Gastroesophageal sphincter (tissue), 4 donors: ENCODE results near the gene NMNAT1. TPM values are rescaled to one million over a fixed set of nuclear protein-coding genes. Genes with fewer than 3 reads are reported as not detected.

Source experiments
- ATAC-seq: fragments of 150-250 bp; one replicate; pipeline ENCODE4 v1.9.1; 2016; ENCODE audit warnings: mild to moderate bottlenecking, moderate library complexity
- H3K27ac ChIP-seq, 4 donors: fragments of 200-600 bp; sonication (generic) in 3 of 4; 1 replicate in 3 of 4; 2 replicates in 1 of 4; pipeline ENCODE4 v1.5.1; 2016 to 2019
- H3K27me3 ChIP-seq: fragments of 200-600 bp; sonication (generic); one replicate; pipeline ENCODE4 v1.5.1; 2019
- H3K36me3 ChIP-seq, 2 donors: fragments of 200-600 bp; sonication (generic); one replicate each; pipeline ENCODE4 v1.5.1; 2019; ENCODE audit warnings: control low read depth in 1 of 2
- H3K4me1 ChIP-seq, 3 donors: fragments of 200-600 bp; sonication (generic); 1 replicate in 2 of 3; 2 replicates in 1 of 3; pipeline ENCODE4 v1.5.1; 2016 to 2019; ENCODE audit warnings: control low read depth in 2 of 3
- H3K4me3 ChIP-seq, 2 donors: fragments of 200-600 bp; sonication (generic); one replicate each; pipeline ENCODE4 v1.5.1; 2019; ENCODE audit warnings: mild to moderate bottlenecking in 1 of 2, moderate library complexity in 1 of 2
- H3K9me3 ChIP-seq, 3 donors: fragments of 200-600 bp; sonication (generic); one replicate each; pipeline ENCODE4 v1.5.1; 2017 to 2019; ENCODE audit warnings: control low read depth in 2 of 3
- EP300 ChIP-seq: sonication (generic); formaldehyde crosslinking; IDR thresholded peaks from one replicate; pipeline ENCODE4 v1.6.1; 2017; ENCODE audit warnings: antibody characterized with exemption, mild to moderate bottlenecking
- POLR2A ChIP-seq, 2 donors: fragments of 450-650 bp; IDR thresholded peaks; one replicate each; pipeline ENCODE4 v1.6.1; 2017; ENCODE audit warnings: antibody characterized with exemption in 2 of 2, mild to moderate bottlenecking in 2 of 2, moderate library complexity in 1 of 2
- POLR2AphosphoS5 ChIP-seq: sonication (generic); formaldehyde crosslinking; IDR thresholded peaks from one replicate; pipeline ENCODE4 v1.6.1; 2017; ENCODE audit warnings: antibody characterized with exemption
- WGBS, 2 donors: methylation state at CpG; one replicate each; pipeline ENCODE4 v1.1.5; 2018; ENCODE audit warnings: low coverage in 1 of 2; 5-methylcytosine and 5-hydroxymethylcytosine counted together
- total RNA-seq, 4 donors: library from RNA; depleted of rRNA; stranded (reverse); fragments of >200 nt; gene quantifications; one replicate each; pipeline ENCODE4 v1.1.0, GENCODE V29; 2016
- TF ChIP-seq, protein P1 (sequence below), 4 experiments: fragments of 200-600 bp in 2 of 4; fragments of 450-650 bp in 2 of 4; sonication (generic) in 1 of 4; IDR thresholded peaks; one replicate each; pipeline ENCODE4 v1.5.1; 2017 to 2019; ENCODE audit warnings: antibody characterized with exemption in 4 of 4, mild to moderate bottlenecking in 2 of 4, moderate library complexity in 2 of 4

NMNAT1 gene
- total RNA-seq, 4 donors from 2014 or later = 6.1 to 12.6 (median 9.7) TPM

DNA sequence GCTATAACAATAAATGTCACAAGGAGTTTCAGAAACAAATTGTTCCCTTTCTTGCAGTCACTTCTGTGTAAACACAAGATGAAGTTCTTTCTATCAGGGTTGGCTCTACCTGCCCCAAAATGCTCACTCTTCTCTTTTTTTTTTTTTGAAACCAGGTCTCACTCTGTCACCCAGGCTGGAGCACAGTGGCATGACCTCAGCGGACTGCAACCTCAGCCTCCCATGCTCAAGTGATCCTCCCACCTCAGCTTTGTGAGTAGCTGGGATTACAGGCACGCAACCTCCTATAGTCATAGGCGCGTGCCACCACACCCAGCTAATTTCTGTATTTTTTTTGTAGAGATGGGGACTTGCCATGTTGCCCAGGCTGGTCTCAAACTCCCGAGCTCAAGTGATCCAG lies 22.7 kb upstream of the NMNAT1 start:
- H3K4me1 ChIP-seq = no peaks in the 10 kb centered on the region
- H3K36me3 ChIP-seq = no peaks in the 10 kb centered on the region
- TF ChIP-seq POLR2A (IDR thresholded peaks at IDR 0.05) = no peak
- no peak for TF ChIP-seq POLR2AphosphoS5
- no peak for TF ChIP-seq EP300
- TF ChIP-seq, protein P1, sequence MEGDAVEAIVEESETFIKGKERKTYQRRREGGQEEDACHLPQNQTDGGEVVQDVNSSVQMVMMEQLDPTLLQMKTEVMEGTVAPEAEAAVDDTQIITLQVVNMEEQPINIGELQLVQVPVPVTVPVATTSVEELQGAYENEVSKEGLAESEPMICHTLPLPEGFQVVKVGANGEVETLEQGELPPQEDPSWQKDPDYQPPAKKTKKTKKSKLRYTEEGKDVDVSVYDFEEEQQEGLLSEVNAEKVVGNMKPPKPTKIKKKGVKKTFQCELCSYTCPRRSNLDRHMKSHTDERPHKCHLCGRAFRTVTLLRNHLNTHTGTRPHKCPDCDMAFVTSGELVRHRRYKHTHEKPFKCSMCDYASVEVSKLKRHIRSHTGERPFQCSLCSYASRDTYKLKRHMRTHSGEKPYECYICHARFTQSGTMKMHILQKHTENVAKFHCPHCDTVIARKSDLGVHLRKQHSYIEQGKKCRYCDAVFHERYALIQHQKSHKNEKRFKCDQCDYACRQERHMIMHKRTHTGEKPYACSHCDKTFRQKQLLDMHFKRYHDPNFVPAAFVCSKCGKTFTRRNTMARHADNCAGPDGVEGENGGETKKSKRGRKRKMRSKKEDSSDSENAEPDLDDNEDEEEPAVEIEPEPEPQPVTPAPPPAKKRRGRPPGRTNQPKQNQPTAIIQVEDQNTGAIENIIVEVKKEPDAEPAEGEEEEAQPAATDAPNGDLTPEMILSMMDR (IDR thresholded peaks at IDR 0.05) = no peak

DNA sequence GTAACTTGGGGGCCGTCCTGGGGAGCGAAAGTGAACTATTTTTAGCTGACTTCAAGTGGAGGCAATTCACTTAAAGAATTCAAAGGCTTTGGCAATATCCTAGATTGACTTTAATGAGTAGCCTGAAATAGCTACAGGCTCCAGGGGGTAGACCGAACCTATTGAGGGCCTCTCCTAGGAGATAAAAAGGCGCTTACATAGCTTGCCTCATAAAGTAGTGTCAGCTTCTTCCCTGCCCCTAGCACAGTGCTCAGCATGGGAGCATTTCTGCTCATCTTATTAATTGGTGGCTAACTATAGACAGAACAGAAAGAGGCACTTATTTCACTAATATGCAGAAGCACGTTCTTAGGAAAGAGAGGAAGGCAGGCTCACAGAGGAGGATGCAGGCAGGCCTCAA lies 20.9 kb upstream of the NMNAT1 start:
- TF ChIP-seq EP300 = no peak
- TF ChIP-seq, protein P1 (IDR thresholded peaks at IDR 0.05) = no peak
- no peak for TF ChIP-seq POLR2A (IDR thresholded peaks at IDR 0.05)
- TF ChIP-seq POLR2AphosphoS5 = no peak
- 52 to 93% methylated on average over 2 of the region's 5 CpGs for WGBS, 2 donors
- no peak overlapping the region for H3K27ac ChIP-seq
- no peak overlapping the region for H3K4me3 ChIP-seq
- H3K36me3 ChIP-seq = no peaks in the 10 kb centered on the region
- no peak for ATAC-seq
- no peaks in the 10 kb centered on the region for H3K27me3 ChIP-seq
- no peaks in the 10 kb centered on the region for H3K4me1 ChIP-seq
- H3K9me3 ChIP-seq = no peaks in the 10 kb centered on the region

More for the DNA sequence above, 22.7 kb upstream of the NMNAT1 start:
- H3K9me3 ChIP-seq = no peaks in the 10 kb centered on the region
- ATAC-seq = no peak
- H3K27ac ChIP-seq = no peak overlapping the region
- no peak overlapping the region for H3K4me3 ChIP-seq
- WGBS, 2 donors = 93 to 96% methylated on average over 2 to 5 of the region's 5 CpGs
- no peaks in the 10 kb centered on the region for H3K27me3 ChIP-seq

DNA sequence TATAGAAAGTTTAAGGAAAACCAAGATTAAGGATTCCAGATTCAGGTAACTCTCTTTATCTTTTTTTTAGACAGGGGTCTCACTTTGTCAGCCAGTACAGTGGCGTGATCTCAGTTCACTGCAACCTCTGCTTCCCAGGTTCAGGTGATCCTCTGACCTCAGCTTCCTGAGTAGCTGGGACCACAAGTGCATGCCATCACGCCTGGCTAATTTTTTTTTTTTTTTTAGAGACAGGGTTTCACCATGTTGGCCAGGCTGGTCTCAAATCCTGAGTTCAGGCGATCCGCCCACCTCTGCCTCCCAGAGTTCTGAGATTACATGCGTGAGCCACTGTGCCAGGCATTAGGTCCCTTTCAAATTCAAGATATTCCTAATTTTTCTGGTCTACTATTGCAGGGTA lies 16.0 kb upstream of the NMNAT1 start:
- no peak overlapping the region for H3K27ac ChIP-seq
- peaks cover 0 to 47% of the 10 kb centered on the region in 2 donors for H3K36me3 ChIP-seq
- H3K27me3 ChIP-seq = no peaks in the 10 kb centered on the region
- WGBS, 2 donors = 91 to 93% methylated on average over 4 to 5 of the region's 5 CpGs
- no peak for ATAC-seq
- TF ChIP-seq POLR2A (IDR thresholded peaks at IDR 0.05) (no peak), EP300 (no peak), POLR2AphosphoS5 (no peak)
- TF ChIP-seq, protein P1 (IDR thresholded peaks at IDR 0.05) = no peak
- no peaks in the 10 kb centered on the region for H3K9me3 ChIP-seq
- H3K4me1 ChIP-seq = no peaks in the 10 kb centered on the region
- H3K4me3 ChIP-seq = no peak overlapping the region

DNA sequence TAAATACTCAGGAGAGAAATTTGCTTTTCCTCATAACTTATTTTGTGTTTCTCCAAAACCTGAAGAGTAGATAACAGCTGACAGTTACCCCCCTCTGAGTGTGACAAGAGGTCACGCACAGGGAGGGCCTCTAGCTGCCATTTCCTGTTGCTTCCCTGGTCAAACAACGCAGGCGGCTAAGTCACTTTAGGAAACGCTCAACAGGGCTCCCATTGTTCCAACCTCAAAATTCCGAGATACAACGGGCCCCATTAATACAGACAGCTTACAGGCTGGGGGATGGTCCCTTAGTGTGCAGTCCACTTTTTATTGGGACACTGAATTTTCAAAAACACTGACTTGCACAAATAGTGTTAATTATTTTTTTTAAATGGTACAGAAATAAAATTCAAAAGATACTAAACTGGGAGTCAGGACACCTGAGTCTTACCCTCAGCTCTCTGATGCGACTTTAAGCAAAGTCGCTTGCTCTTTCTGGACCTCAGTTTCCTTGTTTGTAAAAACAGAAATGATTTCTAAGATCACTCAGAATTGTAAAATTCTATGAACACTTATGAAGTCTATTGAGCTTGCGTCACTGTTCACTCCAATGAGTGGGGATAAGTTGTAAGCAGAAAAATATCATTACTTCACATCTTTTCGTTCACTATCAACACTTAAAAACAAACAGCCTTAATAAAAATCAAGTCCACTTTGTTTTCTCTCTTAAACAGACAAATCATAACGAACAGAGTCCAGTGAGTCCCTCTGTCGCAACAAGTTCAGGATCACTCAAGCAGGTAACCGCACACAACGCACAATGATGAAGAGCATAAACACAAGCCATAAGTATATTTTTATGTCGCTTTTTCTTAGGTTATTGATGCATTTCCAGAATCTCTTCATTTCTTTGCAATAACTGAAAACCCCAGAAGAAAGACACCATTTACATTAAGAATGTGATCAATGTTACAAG lies 13.6 kb upstream of the NMNAT1 start:
- H3K9me3 ChIP-seq = no peaks in the 10 kb centered on the region
- H3K27ac ChIP-seq = no peak overlapping the region
- ATAC-seq = no peak
- WGBS, 2 donors = 70 to 84% methylated on average over 11 to 15 of the region's 15 CpGs
- no peak overlapping the region for H3K4me3 ChIP-seq
- TF ChIP-seq POLR2A (IDR thresholded peaks at IDR 0.05) = no peak
- no peak for TF ChIP-seq POLR2AphosphoS5
- TF ChIP-seq, protein P1 (IDR thresholded peaks at IDR 0.05) = no peak
- no peak for TF ChIP-seq EP300
- H3K27me3 ChIP-seq = no peaks in the 10 kb centered on the region
- peaks cover 0 to 72% of the 10 kb centered on the region in 2 donors for H3K36me3 ChIP-seq
- no peaks in the 10 kb centered on the region for H3K4me1 ChIP-seq
